Upper lobe of left lung (tissue), 4 donors: ENCODE data around the gene HCFC2.

Source experiments
- EP300 ChIP-seq, 4 donors: sonication (generic); formaldehyde crosslinking; IDR thresholded peaks; one replicate each; pipeline ENCODE4 v1.5.1; 2017; ENCODE audit warnings: antibody characterized with exemption in 4 of 4, control low read depth in 2 of 4
- POLR2A ChIP-seq, 4 donors: fragments of 450-650 bp; IDR thresholded peaks; one replicate each; pipeline ENCODE4 v1.5.1; 2016 to 2017; ENCODE audit warnings: antibody characterized with exemption in 4 of 4, mild to moderate bottlenecking in 2 of 4
- POLR2AphosphoS5 ChIP-seq, 2 donors: sonication (generic); formaldehyde crosslinking; IDR thresholded peaks; one replicate each; pipeline ENCODE4 v1.5.1; 2017; ENCODE audit warnings: antibody characterized with exemption in 2 of 2
- TF ChIP-seq, protein P1 (sequence below), 6 experiments: fragments of 450-650 bp in 4 of 6; fragments of 200-600 bp in 2 of 6; sonication (generic) in 2 of 6; IDR thresholded peaks; one replicate each; pipeline ENCODE4 v1.5.1; 2016 to 2019; ENCODE audit warnings: antibody characterized with exemption in 6 of 6

DNA sequence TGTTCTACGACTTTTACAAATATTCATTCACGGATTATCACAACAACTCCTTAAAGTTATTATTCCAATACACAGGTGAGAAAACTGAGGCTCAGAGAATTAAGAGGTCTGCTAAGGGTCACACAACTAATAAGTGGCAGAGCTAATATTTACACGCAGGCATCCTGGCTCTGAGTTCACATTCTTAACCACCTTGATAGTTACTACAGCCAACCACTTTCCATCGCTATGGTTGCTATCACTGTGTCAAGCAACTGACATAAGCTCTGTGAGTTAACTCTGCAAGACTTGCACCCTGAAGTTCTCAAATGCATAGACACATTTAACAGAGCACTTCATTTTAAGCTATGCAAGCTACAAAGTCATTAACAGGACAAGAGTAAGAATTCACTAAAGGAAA, 18.0 kb upstream of the HCFC2 start:
- TF ChIP-seq, protein P1, sequence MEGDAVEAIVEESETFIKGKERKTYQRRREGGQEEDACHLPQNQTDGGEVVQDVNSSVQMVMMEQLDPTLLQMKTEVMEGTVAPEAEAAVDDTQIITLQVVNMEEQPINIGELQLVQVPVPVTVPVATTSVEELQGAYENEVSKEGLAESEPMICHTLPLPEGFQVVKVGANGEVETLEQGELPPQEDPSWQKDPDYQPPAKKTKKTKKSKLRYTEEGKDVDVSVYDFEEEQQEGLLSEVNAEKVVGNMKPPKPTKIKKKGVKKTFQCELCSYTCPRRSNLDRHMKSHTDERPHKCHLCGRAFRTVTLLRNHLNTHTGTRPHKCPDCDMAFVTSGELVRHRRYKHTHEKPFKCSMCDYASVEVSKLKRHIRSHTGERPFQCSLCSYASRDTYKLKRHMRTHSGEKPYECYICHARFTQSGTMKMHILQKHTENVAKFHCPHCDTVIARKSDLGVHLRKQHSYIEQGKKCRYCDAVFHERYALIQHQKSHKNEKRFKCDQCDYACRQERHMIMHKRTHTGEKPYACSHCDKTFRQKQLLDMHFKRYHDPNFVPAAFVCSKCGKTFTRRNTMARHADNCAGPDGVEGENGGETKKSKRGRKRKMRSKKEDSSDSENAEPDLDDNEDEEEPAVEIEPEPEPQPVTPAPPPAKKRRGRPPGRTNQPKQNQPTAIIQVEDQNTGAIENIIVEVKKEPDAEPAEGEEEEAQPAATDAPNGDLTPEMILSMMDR (IDR thresholded peaks at IDR 0.05): no peak
- TF ChIP-seq POLR2AphosphoS5 (IDR thresholded peaks at IDR 0.05): no peak
- no peak for TF ChIP-seq POLR2A (IDR thresholded peaks at IDR 0.05)
- no peak for TF ChIP-seq EP300 (IDR thresholded peaks at IDR 0.05)
